ENCODE results near the gene KDM4C.
"Not testable (repeated sequence)": the region's sequence is repeated elsewhere in the genome, so short reads cannot be mapped to it uniquely, and the experiment has no call there.

Gene KDM4C

DNA sequence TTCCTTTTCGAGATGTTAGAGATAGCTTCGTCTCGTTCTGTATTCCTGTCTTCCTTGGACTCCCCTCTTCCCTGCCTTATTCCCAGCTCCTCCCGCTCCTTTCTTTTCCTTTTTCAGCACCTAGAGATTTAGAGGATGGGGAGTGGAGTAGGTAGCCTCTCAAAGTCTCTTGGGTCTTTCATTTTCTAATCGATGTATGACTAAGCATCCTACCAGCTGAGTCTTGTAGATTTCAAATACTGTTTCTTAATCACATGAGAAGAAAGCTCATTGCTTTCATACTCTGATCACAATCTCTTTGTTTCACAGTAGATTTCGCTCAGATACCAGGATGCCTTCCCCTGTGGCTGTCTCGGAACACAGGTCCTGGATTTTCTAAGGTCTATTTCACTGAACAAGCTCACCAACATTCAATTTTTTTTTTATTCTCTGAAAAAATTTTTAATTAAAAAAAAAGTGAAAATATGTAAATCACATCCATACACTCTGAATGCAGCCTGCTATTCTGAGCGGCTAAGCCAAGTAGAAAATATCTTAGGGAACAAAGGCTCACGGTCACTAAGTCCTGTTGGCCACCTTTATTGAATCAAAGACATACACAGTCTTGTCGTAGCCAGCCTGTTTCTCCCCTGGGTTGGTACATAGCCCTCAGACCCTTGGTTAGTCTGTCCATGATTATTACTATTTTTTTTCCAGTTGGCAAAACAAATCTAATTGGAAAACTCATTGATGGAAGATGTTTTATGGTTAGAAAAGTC lies 413.8 kb downstream of the KDM4C start:
- no peak for DNase-seq (ENCODE audit: low read depth)

GRCh38 chr9:7172154-7173115 lies 414.7 kb downstream of the KDM4C start:
- DNase-seq (ENCODE audit: low read depth), result no peak

DNA sequence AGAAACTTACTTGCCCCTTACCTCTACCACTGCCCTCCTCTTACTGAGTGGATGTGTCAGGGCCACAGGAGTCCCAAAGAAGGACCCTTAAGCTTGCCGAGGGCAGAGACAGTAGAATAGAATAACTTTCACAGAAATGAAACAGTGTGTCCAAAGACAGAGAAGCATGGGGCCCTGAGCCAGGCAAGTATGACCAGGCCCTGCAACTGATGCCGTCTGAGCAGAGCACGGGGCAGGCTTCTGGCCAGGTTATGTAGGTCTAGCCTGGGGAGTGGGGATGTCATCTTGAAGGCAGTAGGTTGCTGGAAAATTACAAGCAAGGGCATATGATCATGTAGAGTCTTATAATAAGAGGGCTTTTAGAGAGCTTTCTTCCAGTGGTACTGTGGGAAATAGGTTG lies 415.4 kb downstream of the KDM4C start:
- DNase-seq (ENCODE audit: low read depth), result no peak

GRCh38 chr9:7174301-7174700 lies 416.5 kb downstream of the KDM4C start:
- DNase-seq (ENCODE audit: low read depth), result no peak

- DNase-seq (ENCODE audit: low read depth), result no peak
These were observed 417.1 kb downstream of the KDM4C start for GRCh38 chr9:7174884-7175283.

- DNase-seq (ENCODE audit: low read depth), result no peak
These were observed 418.8 kb downstream of the KDM4C start for GRCh38 chr9:7176561-7176960.

DNA sequence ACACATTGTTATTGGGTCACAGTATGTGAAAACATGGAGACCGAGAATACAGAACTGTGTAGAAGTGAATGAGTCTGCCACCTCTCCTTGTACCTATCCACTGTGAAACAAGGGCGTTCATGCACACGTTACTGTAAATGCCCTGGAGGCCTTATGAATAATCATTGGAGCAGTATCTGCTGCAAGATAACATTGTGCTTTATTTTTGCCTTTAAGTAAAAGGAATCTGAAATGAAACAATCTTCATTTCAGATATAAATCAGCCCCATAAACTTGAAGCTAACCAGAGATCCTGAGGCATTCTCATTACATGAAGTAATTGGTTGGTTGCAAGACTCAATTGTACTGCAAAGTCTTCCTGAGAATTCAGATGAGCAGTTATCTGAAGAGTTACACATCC lies 419.6 kb downstream of the KDM4C start:
- no peak for DNase-seq (ENCODE audit: low read depth)

- DNase-seq (ENCODE audit: low read depth), result no peak
These were observed 421.0 kb downstream of the KDM4C start for GRCh38 chr9:7178729-7179128.

- no peak for DNase-seq (ENCODE audit: low read depth)
These were observed 422.5 kb downstream of the KDM4C start for GRCh38 chr9:7180247-7180646.

- not testable (repeated sequence) for DNase-seq (ENCODE audit: low read depth)
These were observed 425.4 kb downstream of the KDM4C start for GRCh38 chr9:7183139-7183538.

GRCh38 chr9:7185612-7186011 lies 427.8 kb downstream of the KDM4C start:
- DNase-seq (ENCODE audit: low read depth), result no peak

DNA sequence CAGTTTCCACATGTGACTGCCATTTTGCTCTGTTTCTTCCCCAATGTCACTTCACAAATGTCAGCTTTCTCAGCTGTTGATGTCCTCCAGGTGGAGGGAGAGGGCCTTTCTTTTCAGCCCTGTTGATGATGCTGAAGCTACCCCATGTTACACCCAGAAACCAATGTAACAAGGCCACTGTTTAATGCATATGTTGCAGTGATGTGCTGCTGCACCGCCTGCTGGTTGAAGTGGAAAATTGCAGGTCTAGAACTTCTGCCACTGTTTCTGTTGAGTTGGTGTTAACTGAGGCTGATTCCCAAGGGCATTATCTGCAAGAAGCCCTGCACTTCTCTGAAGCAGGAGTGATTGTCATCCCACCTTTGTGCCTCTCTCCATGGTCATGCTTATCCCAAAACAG lies 428.4 kb downstream of the KDM4C start:
- no peak for DNase-seq (ENCODE audit: low read depth)

DNA sequence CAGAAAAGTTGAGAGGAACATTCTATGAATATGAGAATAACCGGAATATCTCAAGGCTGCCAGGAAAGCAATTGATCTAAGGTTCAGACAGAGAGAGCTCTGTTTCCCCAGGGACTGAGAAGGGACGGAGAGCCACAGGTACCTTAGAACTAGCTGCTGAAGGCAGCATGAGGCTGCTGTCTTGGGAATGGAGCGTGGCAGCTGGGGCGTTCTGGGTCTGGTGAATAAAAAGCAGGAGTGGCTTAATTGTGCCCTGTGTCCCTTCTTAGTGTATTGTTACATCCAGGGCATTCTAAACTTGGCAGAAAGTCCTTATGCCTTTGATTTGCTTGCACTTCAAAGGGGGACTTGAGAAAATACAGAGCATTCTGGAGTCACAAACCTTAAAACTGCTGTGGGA lies 434.5 kb downstream of the KDM4C start:
- DNase-seq (ENCODE audit: low read depth), result no peak

- DNase-seq (ENCODE audit: low read depth), result no peak
These were observed 437.8 kb downstream of the KDM4C start for GRCh38 chr9:7195526-7195925.

DNA sequence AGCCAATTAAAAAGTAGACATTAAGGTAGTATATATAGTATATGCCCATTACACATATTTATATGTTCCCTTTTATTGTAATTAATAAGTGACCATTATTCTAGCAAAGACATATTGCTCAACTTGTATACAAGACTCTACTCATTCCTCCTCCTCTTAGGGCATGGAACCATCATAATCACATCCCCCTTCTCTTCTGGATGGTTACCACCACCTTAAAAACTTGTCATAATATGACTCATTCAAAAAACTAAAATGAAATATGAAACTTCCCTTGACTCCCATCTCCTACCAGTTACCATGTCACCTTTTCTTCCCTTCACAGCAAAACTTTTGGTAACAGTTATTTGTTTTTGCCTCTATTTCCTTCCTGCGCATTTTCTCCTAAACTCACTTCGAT lies 438.7 kb downstream of the KDM4C start:
- no peak for DNase-seq (ENCODE audit: low read depth)

DNA sequence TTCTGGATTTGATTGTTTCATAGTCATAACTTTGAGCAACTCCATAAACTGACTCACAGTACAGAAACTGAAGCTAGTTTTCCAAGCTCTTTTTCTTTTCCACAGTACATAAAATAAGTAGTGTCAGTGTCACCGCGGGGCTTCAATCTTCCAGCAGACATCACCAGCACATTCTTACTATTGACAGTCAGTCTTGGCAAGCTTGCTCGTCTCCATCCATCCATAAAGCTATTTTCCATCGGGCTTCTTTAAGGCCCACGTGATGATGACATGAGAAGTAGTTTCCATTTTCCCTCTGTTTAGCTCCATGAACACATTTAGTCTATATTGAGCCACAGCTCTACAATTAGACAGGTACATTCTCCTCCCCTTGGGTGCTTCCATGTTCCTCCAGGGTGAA lies 443.4 kb downstream of the KDM4C start:
- no peak for DNase-seq (ENCODE audit: low read depth)

GRCh38 chr9:7205806-7206205 lies 448.0 kb downstream of the KDM4C start:
- no peak for DNase-seq (ENCODE audit: low read depth)

DNA sequence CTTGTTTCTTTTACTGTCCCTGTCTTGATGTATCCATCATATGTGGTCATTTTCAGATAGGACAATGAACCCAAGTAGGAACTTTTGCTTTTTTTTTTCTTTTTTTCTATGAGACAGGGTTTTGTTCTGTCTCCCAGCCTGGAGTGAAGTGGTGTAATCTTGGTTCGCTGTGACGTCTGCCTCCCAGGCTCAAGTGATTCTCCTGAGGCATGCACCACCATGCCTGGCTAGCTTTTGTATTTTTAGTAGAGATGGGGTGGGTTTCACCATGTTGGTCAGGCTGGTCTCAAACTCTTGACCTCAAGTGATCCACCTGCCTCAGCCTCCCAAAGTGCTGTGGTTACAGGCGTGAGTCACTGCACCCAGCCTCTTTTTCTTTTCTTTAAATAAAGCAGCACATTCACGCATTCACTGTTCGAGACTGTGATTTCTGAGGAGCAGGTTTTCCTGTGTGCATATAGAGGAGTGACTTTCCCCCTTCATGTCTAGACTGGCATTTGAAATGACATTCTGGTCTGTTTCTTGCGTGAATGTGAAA lies 448.5 kb downstream of the KDM4C start:
- no peak for DNase-seq (ENCODE audit: low read depth)

- DNase-seq (ENCODE audit: low read depth), result no peak
These were observed 451.4 kb downstream of the KDM4C start for GRCh38 chr9:7209016-7209715.

DNA sequence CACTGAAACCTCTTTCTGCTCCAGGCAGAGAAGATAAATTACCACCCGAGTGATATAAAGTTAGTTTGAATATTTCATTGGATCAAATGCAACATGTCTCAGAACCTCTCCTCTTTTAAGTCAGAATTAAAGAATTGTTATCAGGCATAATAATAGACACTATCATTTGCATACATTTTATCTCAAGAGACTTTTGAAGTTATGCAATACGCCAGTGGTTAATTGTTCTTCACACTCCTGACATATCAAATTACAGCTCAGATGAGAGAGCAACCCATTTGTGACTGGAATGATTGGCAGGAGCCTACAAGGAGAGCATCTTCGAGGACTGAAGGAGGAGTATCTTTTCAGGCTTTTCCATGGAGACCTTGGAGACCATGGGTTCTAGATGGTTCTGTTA lies 452.2 kb downstream of the KDM4C start:
- DNase-seq (ENCODE audit: low read depth), result no peak

DNA sequence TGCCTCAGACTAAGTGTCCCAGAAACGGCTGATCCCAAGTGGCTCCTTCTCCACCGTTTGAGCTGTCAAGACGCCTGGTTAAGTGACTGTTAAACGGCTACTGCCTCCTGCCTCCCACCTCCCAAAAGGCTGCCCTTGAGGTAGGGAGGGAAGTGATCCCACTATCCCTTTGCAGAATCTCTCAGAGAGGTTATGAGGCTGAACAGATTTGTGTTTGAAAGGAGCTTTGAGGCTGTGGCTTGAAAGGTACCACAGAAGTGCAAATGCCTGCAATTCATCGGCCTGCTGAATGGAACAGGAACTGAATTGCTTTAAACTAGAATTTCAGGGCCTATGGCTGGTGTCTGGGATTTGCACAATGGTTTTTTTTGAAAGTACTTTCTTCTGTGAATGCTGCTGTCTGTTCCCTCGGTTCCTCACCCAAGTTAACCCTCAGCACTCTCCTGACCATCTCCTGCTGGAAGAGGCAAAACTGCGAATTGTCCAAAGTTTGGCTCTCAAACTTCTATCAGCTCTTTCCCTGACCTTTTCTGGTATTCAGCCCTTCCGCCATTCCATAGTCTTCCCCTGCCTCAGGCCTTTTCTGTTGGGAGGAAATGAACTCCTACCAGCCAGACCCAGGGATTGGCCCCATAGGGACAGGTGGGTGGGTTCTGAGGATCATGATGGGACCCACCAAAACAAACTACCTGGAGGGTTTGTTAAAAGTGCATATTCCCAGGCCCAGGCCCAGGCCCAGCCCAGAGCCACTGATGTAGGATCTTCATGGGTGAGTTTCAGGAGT lies 453.3 kb downstream of the KDM4C start:
- DNase-seq (ENCODE audit: low read depth), result no peak

DNA sequence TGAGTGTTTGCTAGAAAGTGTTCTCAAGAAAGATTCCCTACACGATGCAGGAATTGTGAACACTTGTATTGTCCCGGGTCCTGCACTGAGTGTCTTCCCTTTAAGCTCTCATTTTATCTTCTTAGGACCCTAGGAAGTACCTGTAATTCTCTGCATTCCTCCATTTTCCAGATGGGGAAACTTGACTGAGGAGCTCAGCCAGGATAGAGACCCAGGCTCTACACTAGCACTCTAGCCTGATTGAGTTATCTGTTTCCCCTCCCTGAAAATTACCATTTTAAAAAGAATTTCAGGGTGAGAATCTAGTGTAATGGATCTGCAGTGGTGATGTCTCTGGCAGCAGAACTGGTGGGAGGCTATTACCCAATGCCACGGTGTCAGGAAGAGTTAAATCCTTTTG lies 453.9 kb downstream of the KDM4C start:
- DNase-seq (ENCODE audit: low read depth), result no peak

Measured in CMK (cell line).